Skeletal muscle tissue (tissue), 4 donors: Measurements from ENCODE around the gene ABHD12B. TPM values are rescaled to one million over a fixed set of nuclear protein-coding genes. Genes with fewer than 3 reads are reported as not detected.
"Not testable (repeated sequence)": the region's sequence is repeated elsewhere in the genome, so short reads cannot be mapped to it uniquely, and the experiment has no call there.

ENCODE experiments used
- H3K27ac ChIP-seq: one replicate; pipeline ENCODE4 v1.7.0; 2013; ENCODE audit warnings: mild to moderate bottlenecking, low read depth, low read length, inconsistent platforms
- H3K27me3 ChIP-seq, 3 donors: one replicate each; pipeline ENCODE4 v1.7.0; 2013; ENCODE audit warnings: low read length in 3 of 3; ENCODE audit not compliant: control insufficient read depth in 3 of 3, insufficient read depth in 3 of 3
- H3K36me3 ChIP-seq, 3 donors: one replicate each; pipeline ENCODE4 v1.7.0; 2013; ENCODE audit warnings: low read length in 3 of 3; ENCODE audit not compliant: control insufficient read depth in 3 of 3, insufficient read depth in 3 of 3
- H3K4me1 ChIP-seq, 3 donors: one replicate each; pipeline ENCODE4 v1.7.0; 2013; ENCODE audit warnings: low read length in 3 of 3, mild to moderate bottlenecking in 3 of 3; ENCODE audit not compliant: control insufficient read depth in 3 of 3, insufficient read depth in 3 of 3
- H3K4me3 ChIP-seq, 3 donors: one replicate each; pipeline ENCODE4 v1.7.0; 2013; ENCODE audit warnings: low read length in 3 of 3
- H3K9ac ChIP-seq, 3 donors: one replicate each; pipeline ENCODE4 v1.7.0; 2013; ENCODE audit warnings: low read length in 3 of 3, mild to moderate bottlenecking in 3 of 3, moderate library complexity in 2 of 3, low read depth in 1 of 3
- H3K9me3 ChIP-seq, 3 donors: one replicate each; pipeline ENCODE4 v1.7.0; 2013; ENCODE audit warnings: low read length in 3 of 3; ENCODE audit not compliant: control insufficient read depth in 3 of 3
- total RNA-seq: library from RNA; depleted of rRNA; stranded (reverse); fragments of >200 nt; gene quantifications from one replicate; pipeline ENCODE4 v1.2.3, GENCODE V29; 2014
- donor health status: Osteomylitis.

The ABHD12B gene
- total RNA-seq, 1 donor from 2014 or later, result not detected

DNA sequence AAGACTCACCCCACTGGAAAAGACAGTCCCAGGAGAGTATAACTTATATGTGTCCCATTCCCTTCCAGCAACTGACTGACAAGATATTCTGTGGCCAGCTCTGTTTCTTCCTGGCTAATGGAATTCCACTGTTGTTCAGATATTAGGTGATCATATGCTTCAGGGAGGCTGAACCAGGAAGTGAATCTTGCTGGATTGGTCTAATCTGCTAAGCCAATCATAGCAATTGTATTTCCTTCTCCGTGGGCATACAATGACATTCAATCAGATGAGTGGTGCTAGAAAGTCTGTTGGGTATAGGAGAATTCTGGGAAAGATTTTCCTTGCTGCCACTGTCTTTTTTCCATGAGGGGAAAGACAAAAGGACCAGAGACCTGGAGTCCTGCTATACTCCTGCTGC lies 60.3 kb downstream of the ABHD12B start:
- no peak overlapping the region for H3K27ac ChIP-seq
- no peaks in the 10 kb centered on the region for H3K27me3 ChIP-seq
- H3K9me3 ChIP-seq, result no peaks in the 10 kb centered on the region
- no peak overlapping the region for H3K4me3 ChIP-seq
- H3K9ac ChIP-seq, result no peak overlapping the region
- H3K36me3 ChIP-seq, result peaks cover 0 to 16% (median 16%) of the 10 kb centered on the region in 3 donors
- H3K4me1 ChIP-seq, result no peaks in the 10 kb centered on the region

DNA sequence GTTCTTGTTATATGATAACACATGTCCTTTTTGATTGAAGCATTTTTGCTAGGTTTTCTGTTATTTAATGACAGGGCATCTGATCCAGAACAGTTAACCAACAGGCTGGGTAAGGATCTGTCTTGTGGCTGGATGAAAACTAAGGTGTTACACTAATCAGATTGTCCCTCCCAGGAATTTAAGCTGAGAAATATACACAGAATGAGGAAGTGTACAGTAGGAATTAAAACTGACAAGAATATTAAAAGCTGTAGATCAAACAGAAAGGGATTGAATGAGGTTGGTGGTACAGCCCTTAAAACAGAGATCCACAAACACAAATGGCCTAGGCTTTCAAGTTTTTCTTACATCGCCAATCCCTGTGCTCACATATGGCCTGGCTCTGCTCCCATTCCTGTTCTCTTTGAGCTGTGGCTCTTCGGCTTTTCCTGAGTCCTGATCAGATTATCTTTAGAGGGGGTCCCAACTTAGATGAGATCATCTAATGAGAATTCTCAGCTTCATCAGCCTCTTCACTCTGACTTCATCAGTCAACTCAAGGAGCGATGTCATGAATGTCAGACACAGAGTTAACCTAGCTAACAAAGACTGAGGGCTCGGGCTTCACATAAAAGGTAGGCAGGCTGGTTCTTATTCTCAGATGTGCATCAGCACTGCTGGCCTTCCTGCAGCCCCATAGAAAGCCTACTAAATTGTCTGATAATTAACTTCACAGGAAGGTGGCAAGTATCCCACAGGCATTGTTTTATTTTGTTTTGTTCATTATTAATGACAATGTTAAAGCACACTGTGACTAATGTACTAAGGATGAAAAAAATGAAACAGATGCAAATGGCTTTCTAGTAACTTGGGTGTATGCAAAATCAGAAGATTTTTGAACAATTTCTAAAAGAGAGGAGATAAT lies 61.0 kb downstream of the ABHD12B start:
- Histone ChIP-seq H3K9me3 (no peaks in the 10 kb centered on the region), H3K27me3 (no peaks in the 10 kb centered on the region), H3K36me3 (peaks cover 0 to 16% (median 15%) of the 10 kb centered on the region in 3 donors), H3K27ac (no peak overlapping the region), H3K4me1 (no peaks in the 10 kb centered on the region), H3K4me3 (no peak overlapping the region), H3K9ac (no peak overlapping the region)

DNA sequence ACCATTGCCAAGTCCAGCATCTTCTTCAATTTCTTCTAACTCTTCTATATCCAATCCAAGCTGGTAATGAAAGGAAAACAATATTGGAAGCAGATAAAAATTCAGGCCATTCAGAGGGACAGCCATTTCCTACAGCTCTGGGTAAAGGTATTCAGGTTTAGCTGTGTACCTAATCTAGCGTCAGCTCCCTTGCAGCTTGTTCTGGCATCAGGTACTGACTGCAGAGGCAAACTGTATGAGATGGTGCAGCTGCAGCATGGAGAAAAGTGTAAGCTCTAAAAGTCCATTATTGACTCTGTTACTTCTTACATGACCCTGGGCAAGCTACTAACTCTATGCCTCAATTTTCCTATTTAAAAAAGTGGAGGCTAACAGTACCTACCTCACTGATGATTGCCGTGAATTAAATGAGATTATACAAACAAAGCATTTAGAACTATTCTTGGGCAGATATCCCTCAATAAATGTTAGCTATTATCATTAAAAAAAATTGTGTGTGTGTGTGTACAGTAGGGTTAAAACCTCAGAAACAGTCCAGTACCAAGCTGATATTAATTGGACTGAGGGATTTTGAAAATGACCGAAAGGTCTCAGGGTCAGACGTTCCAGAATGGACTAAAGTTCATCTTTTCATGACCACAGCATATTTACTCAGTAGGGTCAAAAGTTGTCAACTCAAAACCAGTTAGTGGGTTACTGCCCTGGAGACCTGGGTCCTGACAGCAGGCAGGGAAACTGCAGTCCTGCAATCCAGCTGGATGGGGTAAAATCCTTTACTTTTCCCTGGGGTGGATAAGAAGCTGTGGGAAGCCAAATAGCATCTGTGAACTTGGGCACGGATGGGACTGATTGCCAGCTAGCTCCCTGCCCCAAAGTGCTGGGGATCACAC lies 63.5 kb downstream of the ABHD12B start:
- Histone ChIP-seq H3K27ac (no peak overlapping the region), H3K9ac (no peak overlapping the region), H3K4me1 (no peaks in the 10 kb centered on the region), H3K9me3 (no peaks in the 10 kb centered on the region), H3K4me3 (no peak overlapping the region), H3K36me3 (peaks cover 0 to 16% (median 11%) of the 10 kb centered on the region in 3 donors), H3K27me3 (no peaks in the 10 kb centered on the region)

GRCh38 chr14:50936016-50936340 lies 64.1 kb downstream of the ABHD12B start:
- Histone ChIP-seq H3K9ac (no peak overlapping the region), H3K9me3 (no peaks in the 10 kb centered on the region), H3K27ac (no peak overlapping the region), H3K4me1 (no peaks in the 10 kb centered on the region), H3K4me3 (no peak overlapping the region), H3K27me3 (no peaks in the 10 kb centered on the region), H3K36me3 (peaks cover 0 to 15% (median 9%) of the 10 kb centered on the region in 3 donors)

DNA sequence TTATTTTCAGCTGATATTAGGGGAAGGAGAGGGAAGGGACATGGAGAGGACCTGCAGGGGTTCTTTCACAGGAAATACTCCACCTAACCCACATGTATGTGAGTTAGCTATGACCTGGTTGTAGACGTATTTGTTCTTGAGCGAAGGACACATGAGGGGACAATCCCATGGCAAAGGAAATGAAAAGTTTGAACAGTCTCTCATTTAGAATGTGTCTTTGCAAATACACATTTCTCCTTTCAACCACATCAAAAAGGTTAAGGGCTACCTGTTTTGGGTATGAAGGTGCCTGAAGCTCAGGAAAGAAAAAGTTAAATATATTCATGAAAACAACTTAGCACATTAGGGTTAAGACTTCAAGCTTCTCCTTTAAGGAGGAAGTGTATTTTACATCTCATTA lies 65.0 kb downstream of the ABHD12B start:
- no peak overlapping the region for H3K9ac ChIP-seq
- peaks cover 0 to 10% (median 5%) of the 10 kb centered on the region in 3 donors for H3K36me3 ChIP-seq
- no peak overlapping the region for H3K27ac ChIP-seq
- no peaks in the 10 kb centered on the region for H3K27me3 ChIP-seq
- H3K4me3 ChIP-seq, result no peak overlapping the region
- no peaks in the 10 kb centered on the region for H3K9me3 ChIP-seq
- no peaks in the 10 kb centered on the region for H3K4me1 ChIP-seq

GRCh38 chr14:50937325-50937724 lies 65.5 kb downstream of the ABHD12B start:
- H3K4me1 ChIP-seq, result no peaks in the 10 kb centered on the region
- H3K9ac ChIP-seq, result no peak overlapping the region
- H3K27ac ChIP-seq, result no peak overlapping the region
- H3K9me3 ChIP-seq, result no peaks in the 10 kb centered on the region
- H3K27me3 ChIP-seq, result no peaks in the 10 kb centered on the region
- H3K36me3 ChIP-seq, result peaks cover 0 to 10% (median 2%) of the 10 kb centered on the region in 3 donors
- H3K4me3 ChIP-seq, result no peak overlapping the region

GRCh38 chr14:50937800-50938199 lies 65.9 kb downstream of the ABHD12B start:
- H3K9ac ChIP-seq, result no peak overlapping the region
- no peak overlapping the region for H3K27ac ChIP-seq
- H3K36me3 ChIP-seq, result peaks cover 0 to 7% (median 2%) of the 10 kb centered on the region in 3 donors
- H3K4me1 ChIP-seq, result no peaks in the 10 kb centered on the region
- H3K27me3 ChIP-seq, result no peaks in the 10 kb centered on the region
- no peak overlapping the region for H3K4me3 ChIP-seq
- H3K9me3 ChIP-seq, result no peaks in the 10 kb centered on the region

GRCh38 chr14:50941151-50941550 lies 69.3 kb downstream of the ABHD12B start:
- Histone ChIP-seq H3K4me1 (peaks cover 8 to 15% (median 8%) of the 10 kb centered on the region in 3 donors), H3K27me3 (no peaks in the 10 kb centered on the region), H3K36me3 (no peaks in the 10 kb centered on the region), H3K27ac (no peak overlapping the region), H3K4me3 (no peak overlapping the region), H3K9ac (no peak overlapping the region), H3K9me3 (no peaks in the 10 kb centered on the region)

DNA sequence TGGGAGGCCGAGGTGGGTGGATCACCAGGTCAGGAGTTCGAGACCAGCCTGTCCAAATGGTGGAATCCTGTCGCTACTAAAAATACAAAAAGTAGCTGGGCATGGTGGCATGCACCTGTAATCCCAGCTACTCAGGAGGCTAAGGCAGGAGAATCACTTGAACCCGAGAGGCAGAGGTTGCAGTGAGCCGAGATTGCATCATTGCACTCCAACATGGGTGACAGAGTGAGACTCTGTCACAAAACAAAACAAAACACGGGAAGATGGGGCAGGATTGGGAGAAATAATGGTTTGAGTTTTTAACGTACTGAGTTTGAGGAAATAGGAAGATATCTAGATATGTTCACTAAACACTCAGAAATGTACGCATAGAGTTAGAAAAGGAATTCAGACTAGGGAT lies 69.8 kb downstream of the ABHD12B start:
- H3K36me3 ChIP-seq, H3K27ac ChIP-seq, H3K27me3 ChIP-seq, H3K4me3 ChIP-seq, H3K9me3 ChIP-seq, H3K9ac ChIP-seq: not testable (repeated sequence)
- peaks cover 8 to 15% (median 8%) of the 10 kb centered on the region in 3 donors for H3K4me1 ChIP-seq
